HFFc6 (cell line): ENCODE results near the gene CAPN5. TPM values are rescaled to one million over a fixed set of nuclear protein-coding genes. Genes with fewer than 3 reads are reported as not detected.
"Not testable (repeated sequence)": the region's sequence is repeated elsewhere in the genome, so short reads cannot be mapped to it uniquely, and the experiment has no call there.

Experiments used
- DNase-seq: peaks from one replicate; pipeline ENCODE4 v3.0.0-alpha.2; 2018
- H3K27ac Mint-ChIP-seq: 2 replicates; pipeline ENCODE4 v1.8.0; 2020; ENCODE audit warnings: mild to moderate bottlenecking, mixed read lengths
- H3K27me3 Mint-ChIP-seq: 2 replicates; pipeline ENCODE4 v1.8.0; 2021; ENCODE audit warnings: mild to moderate bottlenecking, moderate library complexity, mixed read lengths; ENCODE audit not compliant: insufficient read depth
- H3K36me3 Mint-ChIP-seq: 2 replicates; pipeline ENCODE4 v1.8.0; 2021; ENCODE audit warnings: low read depth, mixed read lengths
- H3K4me1 Mint-ChIP-seq: 2 replicates; pipeline ENCODE4 v1.8.0; 2020; ENCODE audit warnings: low read depth, mixed read lengths
- H3K4me3 Mint-ChIP-seq: 2 replicates; pipeline ENCODE4 v1.8.0; 2020; ENCODE audit warnings: mild to moderate bottlenecking, moderate library complexity, mixed read lengths
- H3K9me3 Mint-ChIP-seq: 2 replicates; pipeline ENCODE4 v1.8.0; 2020; ENCODE audit warnings: mild to moderate bottlenecking, mixed read lengths
- CTCF ChIP-seq: fragments of 200-600 bp; sonication (generic); IDR thresholded peaks from 2 replicates; pipeline ENCODE4 v1.5.0; 2021; ENCODE audit warnings: antibody characterized with exemption, mild to moderate bottlenecking
- total RNA-seq, 6 experiments: library from RNA; stranded (reverse); fragmentation: NEBNext Ultra II Directional; extraction: Animal tissue kit (Norgen Biotek cat#: 25700); gene quantifications; 2 replicates in 1 of 6; 3 replicates in 5 of 6; pipeline ENCODE4 v1.2.3, GENCODE V29; 2021

Gene CAPN5
- total RNA-seq, 6 experiments from 2014 or later = 20.7 to 32.7 (median 29.0) TPM

GRCh38 chr11:77058900-77059299, 7.9 kb upstream of the CAPN5 start:
- no peak overlapping the region for H3K27ac Mint-ChIP-seq
- no peak for TF ChIP-seq CTCF

GRCh38 chr11:77059806-77060205, 7.0 kb upstream of the CAPN5 start:
- no peak overlapping the region for H3K27ac Mint-ChIP-seq
- no peak for TF ChIP-seq CTCF
- no peaks in the 10 kb centered on the region for H3K4me1 Mint-ChIP-seq
- peaks cover 9% of the 10 kb centered on the region for H3K27me3 Mint-ChIP-seq
- no peak overlapping the region for H3K4me3 Mint-ChIP-seq
- 0 out of 2 replicates have a peak, but pooled peaks cover 4% of the 10 kb centered on the region for H3K36me3 Mint-ChIP-seq
- peaks cover 5% of the 10 kb centered on the region for H3K9me3 Mint-ChIP-seq
- no peak for DNase-seq

More at GRCh38 chr11:77058900-77059299, 7.9 kb upstream of the CAPN5 start:
- Mint-ChIP-seq H3K9me3 (peaks cover 5% of the 10 kb centered on the region), H3K27me3 (peaks cover 10% of the 10 kb centered on the region), H3K4me1 (no peaks in the 10 kb centered on the region), H3K4me3 (no peak overlapping the region), H3K36me3 (0 out of 2 replicates have a peak, but pooled peaks cover 4% of the 10 kb centered on the region)
- DNase-seq = no peak

- no peak overlapping the region for H3K27ac Mint-ChIP-seq
- 0 out of 2 replicates have a peak, but pooled peaks cover 4% of the 10 kb centered on the region for H3K36me3 Mint-ChIP-seq
- H3K4me1 Mint-ChIP-seq = no peaks in the 10 kb centered on the region
- no peak overlapping the region for H3K4me3 Mint-ChIP-seq
- no peak for TF ChIP-seq CTCF
- H3K9me3 Mint-ChIP-seq = peaks cover 5% of the 10 kb centered on the region
- H3K27me3 Mint-ChIP-seq = peaks cover 9% of the 10 kb centered on the region
- no peak for DNase-seq
These were observed 6.5 kb upstream of the CAPN5 start for GRCh38 chr11:77060234-77060633.

- H3K9me3 Mint-ChIP-seq, H3K27me3 Mint-ChIP-seq, H3K4me1 Mint-ChIP-seq, H3K36me3 Mint-ChIP-seq, H3K27ac Mint-ChIP-seq, H3K4me3 Mint-ChIP-seq, DNase-seq: not testable (repeated sequence)
These were observed 5.5 kb upstream of the CAPN5 start for GRCh38 chr11:77061258-77061657.

GRCh38 chr11:77062924-77063323, 3.8 kb upstream of the CAPN5 start:
- Mint-ChIP-seq H3K27ac (no peak overlapping the region), H3K4me3 (no peak overlapping the region), H3K27me3 (peaks cover 6% of the 10 kb centered on the region), H3K9me3 (no peaks in the 10 kb centered on the region), H3K4me1 (peaks cover 15% of the 10 kb centered on the region), H3K36me3 (no peaks in the 10 kb centered on the region)
- no peak for DNase-seq
- peak; percentile 46 for TF ChIP-seq CTCF

- Mint-ChIP-seq H3K4me1 (peaks cover 20% of the 10 kb centered on the region), H3K27ac (no peak overlapping the region), H3K27me3 (peaks cover 6% of the 10 kb centered on the region), H3K9me3 (no peaks in the 10 kb centered on the region), H3K4me3 (no peak overlapping the region), H3K36me3 (no peaks in the 10 kb centered on the region)
- DNase-seq = no peak
- no peak for TF ChIP-seq CTCF
These were observed 3.4 kb upstream of the CAPN5 start for GRCh38 chr11:77063407-77063806.
